Lower leg skin (tissue), 4 donors: Measurements from ENCODE around the gene WNT7A. TPM values are rescaled to one million over a fixed set of nuclear protein-coding genes. Genes with fewer than 3 reads are reported as not detected.
"Not testable (repeated sequence)": the region's sequence is repeated elsewhere in the genome, so short reads cannot be mapped to it uniquely, and the experiment has no call there.

ENCODE experiments used
- DNase-seq, 2 donors: peaks; one replicate each; pipeline ENCODE4 v3.0.0-alpha.2; 2019; ENCODE audit warnings: low spot score in 2 of 2
- H3K4me3 ChIP-seq: fragments of 200-600 bp; sonication (generic); 2 replicates; pipeline ENCODE4 v1.5.1; 2017; ENCODE audit warnings: mild to moderate bottlenecking, low read depth; ENCODE audit not compliant: poor library complexity, severe bottlenecking
- CTCF ChIP-seq, 3 donors: fragments of 450-650 bp; IDR thresholded peaks; one replicate each; pipeline ENCODE4 v1.5.1; 2016; ENCODE audit warnings: antibody characterized with exemption in 3 of 3, mild to moderate bottlenecking in 3 of 3, moderate library complexity in 2 of 3
- POLR2A ChIP-seq, 2 donors: fragments of 450-650 bp; IDR thresholded peaks; one replicate each; pipeline ENCODE4 v1.6.1; 2016 to 2017; ENCODE audit warnings: antibody characterized with exemption in 2 of 2, mild to moderate bottlenecking in 1 of 2, moderate library complexity in 1 of 2
- WGBS, 2 donors: methylation state at CpG; one replicate each; pipeline ENCODE4 v1.1.5; 2018; 5-methylcytosine and 5-hydroxymethylcytosine counted together
- intact Hi-C: fragments of 100-400 bp; cut with DNase I; formaldehyde crosslinking; loops from one replicate; pipeline ENCODE4 v1.15.0; 2023; ENCODE audit warnings: low total_unique reads
- total RNA-seq, 4 donors: library from RNA; depleted of rRNA; stranded (reverse); fragments of >200 nt; gene quantifications; one replicate each; pipeline ENCODE4 v1.1.0, GENCODE V29; 2016

WNT7A gene
- 1 to 10 TPM in 1 of 4 donors, under 1 TPM in 3; 0.49 to 2.4 (median 0.68) TPM for total RNA-seq

GRCh38 chr3:13879946-13880810, at the start of gene WNT7A:
WNT7A (minus strand) TSS chr3:13880071; CDS start chr3:13879816, 255 bp downstream.
- TF ChIP-seq POLR2A (IDR thresholded peaks at IDR 0.05) (no peak), CTCF (IDR thresholded peaks at IDR 0.05) (no peak)
- no peak for DNase-seq
- 3 to 4% methylated on average over 8 to 19 of the region's 90 CpGs for WGBS, 2 donors
- intact Hi-C loops: loop anchor here (2.0 to 10.0 kb wide), 3 partner anchors 221 to 785 kb away; no protein-coding TSS in a partner anchor
- no peak within 1 kb of the TSS for H3K4me3 ChIP-seq

- DNase-seq, H3K4me3 ChIP-seq, intact Hi-C loops: not testable (repeated sequence)
- 91 to 96% methylated on average over 1 of the region's 1 CpG for WGBS, 2 donors
Measured at GRCh38 chr3:13928741-13929140, 48.9 kb upstream of the WNT7A start.

DNA sequence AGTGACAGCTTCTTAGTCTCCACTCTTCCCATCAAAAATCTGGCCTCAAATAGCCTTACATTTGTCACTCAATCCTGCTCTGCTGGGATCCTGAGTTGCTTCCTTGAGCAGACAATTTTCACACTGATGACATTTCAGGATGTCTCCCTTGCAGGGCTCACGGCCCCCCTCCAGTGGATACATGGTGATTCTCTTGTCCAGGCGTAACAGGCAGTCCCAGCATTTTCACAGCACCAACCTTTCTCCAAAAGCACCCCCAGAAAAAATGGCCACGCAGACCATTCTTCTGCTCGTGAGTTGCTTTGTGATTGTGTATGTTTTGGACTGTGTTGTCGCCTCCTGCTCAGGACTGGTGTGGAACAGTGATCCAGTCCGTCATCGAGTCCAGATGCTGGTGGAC, 47.4 kb upstream of the WNT7A start:
- intact Hi-C loops: no loop called here
- no peak for DNase-seq
- WGBS, 2 donors: 69 to 75% methylated on average over 7 of the region's 7 CpGs
- TF ChIP-seq CTCF (IDR thresholded peaks at IDR 0.05) (no peak), POLR2A (IDR thresholded peaks at IDR 0.05) (no peak)
- H3K4me3 ChIP-seq: no peak overlapping the region

GRCh38 chr3:13916375-13916774, 36.5 kb upstream of the WNT7A start:
- H3K4me3 ChIP-seq: no peak overlapping the region
- intact Hi-C loops: no loop called here
- 64 to 72% methylated on average over 1 of the region's 1 CpG for WGBS, 2 donors
- TF ChIP-seq CTCF (IDR thresholded peaks at IDR 0.05) (no peak), POLR2A (IDR thresholded peaks at IDR 0.05) (no peak)
- DNase-seq: no peak

- H3K4me3 ChIP-seq: no peak overlapping the region
- DNase-seq: no peak
- intact Hi-C loops: no loop called here
- WGBS, 2 donors: 55 to 61% methylated on average over 1 of the region's 1 CpG
- TF ChIP-seq CTCF (IDR thresholded peaks at IDR 0.05) (no peak), POLR2A (IDR thresholded peaks at IDR 0.05) (no peak)
Measured at GRCh38 chr3:13902648-13903238, 22.9 kb upstream of the WNT7A start.

DNA sequence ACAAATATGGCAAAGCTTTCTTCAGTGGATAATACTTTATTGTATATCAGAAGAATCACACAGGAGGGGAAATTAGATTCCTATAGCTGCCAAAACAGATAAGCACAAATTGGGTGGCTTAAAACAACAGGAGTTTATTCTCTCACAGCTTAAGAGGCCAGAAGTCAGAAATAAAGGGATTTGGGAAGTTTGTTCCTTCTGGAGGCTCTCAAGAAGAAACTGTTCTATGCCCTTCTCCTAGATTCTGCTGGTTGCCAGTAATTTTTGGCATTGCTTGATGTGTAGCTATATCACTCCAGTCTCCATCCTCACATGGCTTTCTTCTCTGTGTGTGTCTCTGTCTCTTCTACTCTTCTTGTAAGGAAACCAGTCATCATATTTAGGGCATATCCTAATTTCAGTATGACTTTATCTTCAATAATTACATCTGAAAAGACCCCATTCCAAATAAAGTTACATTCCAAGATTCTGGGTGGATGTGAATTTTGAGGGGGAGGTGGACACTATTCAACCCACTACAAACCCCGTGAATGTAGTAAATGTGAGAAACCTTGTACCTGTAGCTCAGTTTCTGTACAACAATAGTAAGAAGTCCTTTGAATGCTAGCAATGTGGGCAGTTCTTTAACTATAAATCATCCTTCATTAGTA, 22.2 kb upstream of the WNT7A start:
- no peak overlapping the region for H3K4me3 ChIP-seq
- no peak for DNase-seq
- intact Hi-C loops: no loop called here
- 70 to 77% methylated on average over 1 of the region's 1 CpG for WGBS, 2 donors
- TF ChIP-seq CTCF (IDR thresholded peaks at IDR 0.05) (no peak), POLR2A (IDR thresholded peaks at IDR 0.05) (no peak)
